Activated CD4-positive, alpha-beta T cell treated with anti-CD3 and anti-CD28 coated beads, Interleukin-2, Interleukin-6, amounts not matched to agents 100 ng/mL and 50 ng/mL, durations not matched to agents 16 hours and 8 hours (primary cell): ENCODE measurements around the gene MYO3B.
"Not testable (repeated sequence)": the region's sequence is repeated elsewhere in the genome, so short reads cannot be mapped to it uniquely, and the experiment has no call there.

Source experiments
- DNase-seq: peaks from one replicate; pipeline ENCODE4 v3.0.0-alpha.2; 2020

The MYO3B gene

GRCh38 chr2:170341684-170342623 is 164.0 kb downstream of the MYO3B start:
- no peak for DNase-seq

GRCh38 chr2:170344663-170345346 is 166.9 kb downstream of the MYO3B start:
- no peak for DNase-seq

- DNase-seq = no peak
Observed at GRCh38 chr2:170345607-170346006, 167.7 kb downstream of the MYO3B start.

- not testable (repeated sequence) for DNase-seq
Observed at GRCh38 chr2:170349269-170349668, 171.3 kb downstream of the MYO3B start.

- no peak for DNase-seq
Observed at GRCh38 chr2:170350929-170351826, 173.2 kb downstream of the MYO3B start.

GRCh38 chr2:170353723-170354122 is 175.8 kb downstream of the MYO3B start:
- DNase-seq = no peak

- DNase-seq = no peak
Observed at GRCh38 chr2:170354388-170354787, 176.4 kb downstream of the MYO3B start.

GRCh38 chr2:170354855-170355780 is 177.2 kb downstream of the MYO3B start:
- DNase-seq = peak; percentile 53

- DNase-seq = no peak
Observed at GRCh38 chr2:170359466-170359865, 181.5 kb downstream of the MYO3B start.

GRCh38 chr2:170360546-170361089 is 182.7 kb downstream of the MYO3B start:
- DNase-seq = no peak

- DNase-seq = peak; percentile 82
Observed at GRCh38 chr2:170361090-170361936, 183.4 kb downstream of the MYO3B start.

GRCh38 chr2:170362313-170362870 is 184.4 kb downstream of the MYO3B start:
- peak; percentile 44 for DNase-seq

- DNase-seq = peak; percentile 66
Observed at GRCh38 chr2:170362871-170363631, 185.1 kb downstream of the MYO3B start.

- no peak for DNase-seq
Observed at GRCh38 chr2:170365003-170365402, 187.1 kb downstream of the MYO3B start.

- DNase-seq = no peak
Observed at GRCh38 chr2:170365686-170366085, 187.7 kb downstream of the MYO3B start.

GRCh38 chr2:170368370-170368769 is 190.4 kb downstream of the MYO3B start:
- DNase-seq = peak; percentile 65

GRCh38 chr2:170369228-170369627 is 191.3 kb downstream of the MYO3B start:
- no peak for DNase-seq

GRCh38 chr2:170369894-170370293 is 191.9 kb downstream of the MYO3B start:
- peak; percentile 32 for DNase-seq

- no peak for DNase-seq
Observed at GRCh38 chr2:170371231-170371998, 193.5 kb downstream of the MYO3B start.
